IMR-90 (cell line): ENCODE measurements around the gene TNPO1. TPM values are rescaled to one million over a fixed set of nuclear protein-coding genes. Genes with fewer than 3 reads are reported as not detected.

Source experiments
- ATAC-seq: fragments of 200-7000 bp; cut with Tn5 transposase; 2 replicates; pipeline ENCODE4 v1.9.1; 2020; ENCODE audit warnings: low read depth, mild to moderate bottlenecking, moderate library complexity
- BruUV-seq: library from RNA; stranded (reverse); fragments of 400-500 nt; replicated peaks from 2 replicates; lab custom pipeline; 2021; lab: Mats Ljungman, UMichigan
- CTCF ChIA-PET: fragments of 300-600 bp; formaldehyde crosslinking; extraction: SDS; loops from one replicate; lab custom pipeline; 2021; ENCODE audit warnings: antibody characterized with exemption; lab: Yijun Ruan, JAX
- POLR2A ChIA-PET: fragments of 300-600 bp; sonication (Branson Sonifier 250); formaldehyde crosslinking; loops from one replicate; lab custom pipeline; 2022; ENCODE audit warnings: antibody characterized with exemption; ENCODE audit not compliant: unreplicated experiment; lab: Charles Lee
- DNase-seq: peaks from one replicate; pipeline ENCODE4 v3.0.0; 2013
- H2AFZ ChIP-seq: replicated peaks from 2 replicates; pipeline ENCODE3; 2013; ENCODE audit warnings: low read length, mild to moderate bottlenecking; ENCODE audit not compliant: poor library complexity
- H2AK5ac ChIP-seq: 2 replicates; pipeline ENCODE4 v1.6.1; 2013; ENCODE audit warnings: low read depth, low read length, inconsistent platforms
- H2AK9ac ChIP-seq: replicated peaks from 2 replicates; pipeline ENCODE3; 2013; ENCODE audit warnings: mild to moderate bottlenecking, low read depth, low read length, moderate library complexity; ENCODE audit not compliant: poor library complexity
- H2BK120ac ChIP-seq: 2 replicates; pipeline ENCODE4 v1.6.1; 2013; ENCODE audit warnings: low read depth, low read length, inconsistent platforms
- H2BK15ac ChIP-seq: 3 replicates; pipeline ENCODE4 v1.6.1; 2013; ENCODE audit warnings: low read depth, low read length, inconsistent platforms
- H2BK20ac ChIP-seq: 2 replicates; pipeline ENCODE4 v1.6.1; 2013; ENCODE audit warnings: low read depth, mild to moderate bottlenecking, inconsistent platforms, low read length, moderate library complexity
- H2BK5ac ChIP-seq: 2 replicates; pipeline ENCODE4 v1.6.1; 2013; ENCODE audit warnings: mild to moderate bottlenecking, low read depth, low read length, inconsistent platforms; ENCODE audit not compliant: poor library complexity, severe bottlenecking
- H3K14ac ChIP-seq: replicated peaks from 2 replicates; pipeline ENCODE4 v1.6.1; 2013; ENCODE audit warnings: low read depth, low read length, inconsistent platforms
- H3K18ac ChIP-seq: 2 replicates; pipeline ENCODE4 v1.6.1; 2013; ENCODE audit warnings: low read depth, low read length, control low read depth
- H3K23ac ChIP-seq: 2 replicates; pipeline ENCODE4 v1.6.1; 2013; ENCODE audit warnings: low read depth, low read length, inconsistent platforms
- H3K27ac ChIP-seq: 2 replicates; pipeline ENCODE4 v1.5.1; 2013; ENCODE audit warnings: mild to moderate bottlenecking, control low read depth, low read length; ENCODE audit not compliant: insufficient read depth
- H3K27me3 ChIP-seq: 2 replicates; pipeline ENCODE4 v1.6.1; 2013; ENCODE audit warnings: low read length; ENCODE audit not compliant: control insufficient read depth, insufficient read depth
- H3K36me3 ChIP-seq: 2 replicates; pipeline ENCODE4 v1.6.1; 2013; ENCODE audit warnings: low read length, mixed read lengths; ENCODE audit not compliant: control insufficient read depth, insufficient read depth
- H3K4ac ChIP-seq: 2 replicates; pipeline ENCODE4 v1.6.1; 2013; ENCODE audit warnings: low read depth, low read length, inconsistent platforms
- H3K4me1 ChIP-seq: 2 replicates; pipeline ENCODE4 v1.6.1; 2013; ENCODE audit warnings: low read length, mixed read lengths; ENCODE audit not compliant: control insufficient read depth, insufficient read depth
- H3K4me2 ChIP-seq: 2 replicates; pipeline ENCODE4 v1.6.1; 2013; ENCODE audit warnings: low read depth, mild to moderate bottlenecking, control low read depth, low read length, moderate library complexity
- H3K4me3 ChIP-seq: 2 replicates; pipeline ENCODE4 v1.5.1; 2013; ENCODE audit warnings: low read depth, mild to moderate bottlenecking, control low read depth, low read length, moderate library complexity; ENCODE audit not compliant: insufficient read depth
- H3K56ac ChIP-seq: 2 replicates; pipeline ENCODE4 v1.6.1; 2013; ENCODE audit warnings: low read length, inconsistent platforms; ENCODE audit not compliant: insufficient read depth; ENCODE audit errors: extremely low read depth
- H3K79me1 ChIP-seq, 2 experiments: 2 replicates each; pipeline ENCODE4 v1.6.1; 2013; ENCODE audit warnings: low read length in 2 of 2, inconsistent platforms in 1 of 2, low read depth in 1 of 2
- H3K9ac ChIP-seq: 2 replicates; pipeline ENCODE4 v1.6.1; 2013; ENCODE audit warnings: low read depth, low read length, control low read depth
- H3K9me1 ChIP-seq: 2 replicates; pipeline ENCODE4 v1.6.1; 2013; ENCODE audit warnings: low read length, inconsistent platforms; ENCODE audit not compliant: insufficient read depth
- H3K9me3 ChIP-seq: 2 replicates; pipeline ENCODE4 v1.6.1; 2013; ENCODE audit warnings: low read length; ENCODE audit not compliant: control insufficient read depth, insufficient read depth
- H4K20me1 ChIP-seq: 2 replicates; pipeline ENCODE4 v1.6.1; 2013; ENCODE audit warnings: low read length, inconsistent platforms; ENCODE audit not compliant: insufficient read depth
- H4K5ac ChIP-seq: 2 replicates; pipeline ENCODE4 v1.6.1; 2013; ENCODE audit warnings: mild to moderate bottlenecking, low read depth, low read length, control low read depth
- H4K8ac ChIP-seq, 2 experiments: 2 replicates each; pipeline ENCODE4 v1.6.1; 2013; ENCODE audit warnings: low read depth in 2 of 2, low read length in 2 of 2, control low read depth in 1 of 2, inconsistent platforms in 1 of 2
- H4K91ac ChIP-seq: 2 replicates; pipeline ENCODE4 v1.6.1; 2013; ENCODE audit warnings: low read depth, low read length, inconsistent platforms; ENCODE audit not compliant: insufficient read depth
- BHLHE40 ChIP-seq: fragments of 150-350 bp; IDR thresholded peaks from 2 replicates; pipeline ENCODE4 v1.6.1; 2016; ENCODE audit warnings: mild to moderate bottlenecking, low read depth, low read length
- CEBPB ChIP-seq: IDR thresholded peaks from 2 replicates; pipeline ENCODE4 v1.6.1; 2012; ENCODE audit warnings: low read depth, low read length, improper control_type of control experiment
- CHD1 ChIP-seq: IDR thresholded peaks from 2 replicates; pipeline ENCODE4 v1.6.1; 2012; ENCODE audit warnings: low read depth, low read length, improper control_type of control experiment
- CTCF ChIP-seq: conservative IDR thresholded peaks from 2 replicates; pipeline ENCODE4 v1.5.1; 2012; ENCODE audit warnings: mild to moderate bottlenecking, low read depth, low read length, improper control_type of control experiment
- ELK1 ChIP-seq: fragments of 150-350 bp; IDR thresholded peaks from 2 replicates; pipeline ENCODE4 v1.6.1; 2016; ENCODE audit warnings: low read depth, mild to moderate bottlenecking, low read length, moderate library complexity, borderline replicate concordance
- FOS ChIP-seq: fragments of 150-350 bp; IDR thresholded peaks from 2 replicates; pipeline ENCODE4 v1.6.1; 2016; ENCODE audit warnings: low read depth, low read length
- MAFK ChIP-seq: IDR thresholded peaks from 2 replicates; pipeline ENCODE4 v1.6.1; 2012; ENCODE audit warnings: low read depth, low read length, improper control_type of control experiment
- MAZ ChIP-seq: IDR thresholded peaks from 2 replicates; pipeline ENCODE4 v1.6.1; 2012; ENCODE audit warnings: low read depth, mild to moderate bottlenecking, low read length, improper control_type of control experiment, moderate library complexity, borderline replicate concordance
- MXI1 ChIP-seq: IDR thresholded peaks from 2 replicates; pipeline ENCODE4 v1.6.1; 2012; ENCODE audit warnings: low read depth, mild to moderate bottlenecking, low read length, moderate library complexity, borderline replicate concordance
- NFE2L2 ChIP-seq: fragments of 150-350 bp; IDR thresholded peaks from 2 replicates; pipeline ENCODE4 v1.6.1; 2016; ENCODE audit warnings: low read depth, mild to moderate bottlenecking, low read length
- POLR2A ChIP-seq: IDR thresholded peaks from 2 replicates; pipeline ENCODE4 v1.6.1; 2012; ENCODE audit warnings: mild to moderate bottlenecking, low read depth, low read length
- RAD21 ChIP-seq: IDR thresholded peaks from 2 replicates; pipeline ENCODE4 v1.6.1; 2012; ENCODE audit warnings: low read length, improper control_type of control experiment
- RCOR1 ChIP-seq: IDR thresholded peaks from 2 replicates; pipeline ENCODE4 v1.6.1; 2012; ENCODE audit warnings: mild to moderate bottlenecking, low read length, improper control_type of control experiment; ENCODE audit not compliant: insufficient replicate concordance
- RFX5 ChIP-seq: IDR thresholded peaks from 2 replicates; pipeline ENCODE4 v1.8.0; 2012; ENCODE audit warnings: low read depth, mild to moderate bottlenecking, low read length, moderate library complexity
- SMC3 ChIP-seq: fragments of 150-350 bp; IDR thresholded peaks from 2 replicates; pipeline ENCODE4 v1.6.1; 2016; ENCODE audit warnings: low read depth, mild to moderate bottlenecking, antibody characterized with exemption, low read length, moderate library complexity
- USF2 ChIP-seq: fragments of 150-350 bp; IDR thresholded peaks from 2 replicates; pipeline ENCODE4 v1.6.1; 2017; ENCODE audit warnings: mild to moderate bottlenecking, antibody characterized with exemption, low read length, low read depth
- WGBS, 2 experiments: methylation state at CpG; one replicate each; pipeline versions ENCODE4 v1.1.5 to v1.1.7; 2013; ENCODE audit warnings: missing lambda C conversion rate in 2 of 2; ENCODE audit not compliant: insufficient read length in 1 of 2; ENCODE audit errors: extremely low coverage in 2 of 2; 5-methylcytosine and 5-hydroxymethylcytosine counted together
- dilution Hi-C: fragments of 300-500 bp; cut with HindIII; formaldehyde crosslinking; loops from one replicate; pipeline ENCODE4 v1.14.3; 2018; ENCODE audit warnings: low sequenced_read_pairs; ENCODE audit not compliant: unreplicated experiment
- in situ Hi-C: fragments of 300-500 bp; cut with MboI; formaldehyde crosslinking; loops from 3 replicates; pipeline ENCODE4 v1.14.3; 2019; ENCODE audit warnings: low sequenced_read_pairs, inconsistent platforms, mixed read lengths
- intact Hi-C: fragments of 100-400 bp; cut with micrococcal nuclease; formaldehyde crosslinking; loops from 2 replicates; pipeline ENCODE4 v1.10.0; 2022
- polyA plus RNA-seq, 3 experiments: library from polyadenylated mRNA; depleted of rRNA; stranded (reverse); fragments of >200 nt; gene quantifications; 2 replicates each; pipeline ENCODE4 v1.2.3, GENCODE V29; 2012; ENCODE audit warnings: low replicate concordance in 1 of 3
- total RNA-seq: library from RNA; depleted of rRNA; stranded (reverse); fragments of >200 nt; gene quantifications from 2 replicates; pipeline ENCODE4 v1.2.3, GENCODE V29; 2012

Gene TNPO1
- total and polyA plus RNA-seq, 2 of the 4 experiments (the other 2 are of a cell fraction) = 45.5 to 400 TPM

GRCh38 chr5:72922422-72922821, 106.0 kb downstream of the TNPO1 start:
- no peak overlapping the region for H4K8ac ChIP-seq
- no peaks in the 10 kb centered on the region for H4K20me1 ChIP-seq
- H3K4me1 ChIP-seq = peaks cover 2% of the 10 kb centered on the region; the same call in 1 of the 2 replicates
- dilution Hi-C loops (no loop called here), in situ Hi-C loops (no loop called here), intact Hi-C loops (loop anchor here (5.0 to 10.0 kb wide), 2 partner anchors 295 to 532 kb away; no protein-coding TSS in a partner anchor)
- POLR2A ChIA-PET = no interaction called here
- H3K4me2 ChIP-seq = no peak overlapping the region
- H3K9ac ChIP-seq = no peak overlapping the region
- no peaks in the 10 kb centered on the region for H3K79me1 ChIP-seq
- H2AFZ ChIP-seq = no peak overlapping the region
- no peak overlapping the region for H2AK9ac ChIP-seq
- no peak for TF ChIP-seq RCOR1
- no peak for TF ChIP-seq MXI1
- no peak for TF ChIP-seq SMC3
- no peak for TF ChIP-seq FOS
- no peak for TF ChIP-seq USF2
- no peak for TF ChIP-seq RAD21
- TF ChIP-seq NFE2L2 = no peak
- no peak for TF ChIP-seq CTCF
- TF ChIP-seq CHD1 = no peak
- no peak for TF ChIP-seq ELK1
- TF ChIP-seq BHLHE40 = no peak
- no peak for TF ChIP-seq CEBPB
- TF ChIP-seq RFX5 = no peak
- no peak for TF ChIP-seq POLR2A
- TF ChIP-seq MAZ = no peak
- no peak for TF ChIP-seq MAFK
- no peak overlapping the region for H2AK5ac ChIP-seq
- no peak overlapping the region for H2BK20ac ChIP-seq
- no peak overlapping the region for H2BK15ac ChIP-seq
- H3K23ac ChIP-seq = no peak overlapping the region
- no peaks in the 10 kb centered on the region for H3K9me1 ChIP-seq
- no peak overlapping the region for H4K5ac ChIP-seq
- DNase-seq (no peak), ATAC-seq (no peak)
- H2BK5ac ChIP-seq = no peak overlapping the region
- H4K91ac ChIP-seq = no peak overlapping the region
- no peak overlapping the region for H3K14ac ChIP-seq
- no peaks in the 10 kb centered on the region for H3K27me3 ChIP-seq
- H3K4ac ChIP-seq = no peak overlapping the region
- H3K18ac ChIP-seq = no peak overlapping the region
- no TSS peak for BruUV-seq
- H3K56ac ChIP-seq = no peak overlapping the region
- CTCF ChIA-PET = no interaction called here
- no peak overlapping the region for H3K27ac ChIP-seq
- WGBS, 2 experiments = no CpG with 5 or more reads among the region's 1 CpG
- H3K36me3 ChIP-seq = no peaks in the 10 kb centered on the region
- no peaks in the 10 kb centered on the region for H3K9me3 ChIP-seq
- no peak overlapping the region for H3K4me3 ChIP-seq
- H2BK120ac ChIP-seq = no peak overlapping the region
